H9 (cell line): ENCODE data around the gene LDLRAD4. TPM values are rescaled to one million over a fixed set of nuclear protein-coding genes. Genes with fewer than 3 reads are reported as not detected.
A peak's percentile ranks its signal among the peaks of the same experiment; 100 is the strongest.

Experiments
- DNase-seq: peaks from one replicate; pipeline ENCODE4 v3.0.0-alpha.2; 2017
- H2AFZ ChIP-seq: one replicate; pipeline ENCODE4 v1.6.1; 2013; ENCODE audit warnings: mild to moderate bottlenecking, low read length, control low read depth, moderate library complexity
- H2AK5ac ChIP-seq: 2 replicates; pipeline ENCODE4 v1.6.1; 2013; ENCODE audit warnings: low read length, control low read depth, mixed read lengths; ENCODE audit not compliant: insufficient read length
- H2BK120ac ChIP-seq: one replicate; pipeline ENCODE4 v1.6.1; 2013; ENCODE audit warnings: low read depth, mild to moderate bottlenecking, low read length, control low read depth, inconsistent platforms; ENCODE audit not compliant: poor library complexity, severe bottlenecking
- H2BK12ac ChIP-seq: 2 replicates; pipeline ENCODE4 v1.6.1; 2013; ENCODE audit warnings: low read length, control low read depth, mixed read lengths, low read depth; ENCODE audit not compliant: insufficient read length
- H2BK15ac ChIP-seq: 2 replicates; pipeline ENCODE4 v1.6.1; 2013; ENCODE audit warnings: low read depth, low read length, control low read depth
- H2BK20ac ChIP-seq: one replicate; pipeline ENCODE4 v1.6.1; 2013; ENCODE audit warnings: low read depth, mild to moderate bottlenecking, low read length, control low read depth, inconsistent platforms; ENCODE audit not compliant: poor library complexity, severe bottlenecking
- H2BK5ac ChIP-seq: 2 replicates; pipeline ENCODE4 v1.6.1; 2013; ENCODE audit warnings: low read length, control low read depth, mixed read lengths; ENCODE audit not compliant: insufficient read length
- H3K14ac ChIP-seq: 2 replicates; pipeline ENCODE4 v1.6.1; 2013; ENCODE audit warnings: low read length, control low read depth; ENCODE audit not compliant: insufficient read depth
- H3K18ac ChIP-seq: 2 replicates; pipeline ENCODE4 v1.6.1; 2013; ENCODE audit warnings: low read depth, mild to moderate bottlenecking, mixed read lengths, low read length, control low read depth; ENCODE audit not compliant: insufficient read length
- H3K23ac ChIP-seq: 2 replicates; pipeline ENCODE4 v1.6.1; 2013; ENCODE audit warnings: low read length, control low read depth, mixed read lengths, low read depth; ENCODE audit not compliant: insufficient read length
- H3K23me2 ChIP-seq: 2 replicates; pipeline ENCODE4 v1.6.1; 2013; ENCODE audit warnings: low read depth, mild to moderate bottlenecking, mixed read lengths, low read length, control low read depth; ENCODE audit not compliant: insufficient read length, poor library complexity, severe bottlenecking
- H3K27ac ChIP-seq: 2 replicates; pipeline ENCODE4 v1.5.1; 2013; ENCODE audit warnings: low read length, control low read depth, mixed read lengths, low read depth; ENCODE audit not compliant: insufficient read length
- H3K27me3 ChIP-seq: 2 replicates; pipeline ENCODE4 v1.6.1; 2013; ENCODE audit warnings: low read length, control low read depth, inconsistent platforms; ENCODE audit not compliant: insufficient read depth
- H3K4ac ChIP-seq: 2 replicates; pipeline ENCODE4 v1.6.1; 2013; ENCODE audit warnings: low read depth, mild to moderate bottlenecking, control low read depth, inconsistent platforms, low read length, moderate library complexity
- H3K4me1 ChIP-seq: 2 replicates; pipeline ENCODE4 v1.6.1; 2013; ENCODE audit warnings: low read length, control low read depth, inconsistent platforms; ENCODE audit not compliant: insufficient read depth
- H3K4me2 ChIP-seq: 2 replicates; pipeline ENCODE4 v1.6.1; 2013; ENCODE audit warnings: low read length, control low read depth, mixed read lengths; ENCODE audit not compliant: insufficient read length, insufficient read depth
- H3K56ac ChIP-seq: 2 replicates; pipeline ENCODE4 v1.6.1; 2013; ENCODE audit warnings: low read depth, mild to moderate bottlenecking, mixed read lengths, low read length, control low read depth; ENCODE audit not compliant: insufficient read length
- H3K79me1 ChIP-seq: 2 replicates; pipeline ENCODE4 v1.6.1; 2013; ENCODE audit warnings: low read depth, mild to moderate bottlenecking, moderate library complexity, low read length, control low read depth, inconsistent platforms; ENCODE audit not compliant: insufficient read depth, poor library complexity, severe bottlenecking
- H3K79me2 ChIP-seq: 2 replicates; pipeline ENCODE4 v1.6.1; 2013; ENCODE audit warnings: low read length, control low read depth, inconsistent platforms; ENCODE audit not compliant: insufficient read depth
- H3K9ac ChIP-seq: 2 replicates; pipeline ENCODE4 v1.6.1; 2013; ENCODE audit warnings: low read length, control low read depth, mixed read lengths; ENCODE audit not compliant: insufficient read length; ENCODE audit errors: extremely low read depth
- H3K9me3 ChIP-seq: one replicate; pipeline ENCODE4 v1.6.1; 2013; ENCODE audit warnings: low read depth, low read length, inconsistent platforms; ENCODE audit not compliant: control insufficient read depth
- H3T11ph ChIP-seq: one replicate; pipeline ENCODE4 v1.6.1; 2013; ENCODE audit warnings: mild to moderate bottlenecking, low read length, control low read depth, inconsistent platforms
- H4K20me1 ChIP-seq: one replicate; pipeline ENCODE4 v1.6.1; 2013; ENCODE audit not compliant: control insufficient read depth, insufficient read length, insufficient read depth
- H4K5ac ChIP-seq: 2 replicates; pipeline ENCODE4 v1.6.1; 2013; ENCODE audit warnings: low read depth, mild to moderate bottlenecking, mixed read lengths, low read length, control low read depth; ENCODE audit not compliant: insufficient read length
- H4K8ac ChIP-seq: replicated peaks from 2 replicates; pipeline ENCODE4 v1.6.1; 2013; ENCODE audit warnings: low read length, control low read depth, mixed read lengths, low read depth; ENCODE audit not compliant: insufficient read length
- H4K91ac ChIP-seq: 2 replicates; pipeline ENCODE4 v1.6.1; 2013; ENCODE audit warnings: low read depth, mild to moderate bottlenecking, moderate library complexity, mixed read lengths, low read length, control low read depth; ENCODE audit not compliant: insufficient read length
- H3K27ac Mint-ChIP-seq, 3 experiments: 2 replicates in 2 of 3; 3 replicates in 1 of 3; pipeline ENCODE4 v1.8.0; 2020 to 2021; ENCODE audit warnings: mixed read lengths in 3 of 3, mild to moderate bottlenecking in 1 of 3, moderate library complexity in 1 of 3
- H3K27me3 Mint-ChIP-seq: 2 replicates; pipeline ENCODE4 v1.8.0; 2021; ENCODE audit warnings: low read depth, mild to moderate bottlenecking, moderate library complexity, mixed read lengths
- H3K36me3 Mint-ChIP-seq, 3 experiments: 2 replicates in 2 of 3; 3 replicates in 1 of 3; pipeline ENCODE4 v1.8.0; 2020 to 2021; ENCODE audit warnings: low read depth in 3 of 3, mixed read lengths in 3 of 3; ENCODE audit not compliant: insufficient read depth in 1 of 3
- H3K4me1 Mint-ChIP-seq, 2 experiments: 2 replicates each; pipeline ENCODE4 v1.8.0; 2020; ENCODE audit warnings: mixed read lengths in 2 of 2
- H3K4me3 Mint-ChIP-seq, 2 experiments: 2 replicates in 1 of 2; 3 replicates in 1 of 2; pipeline ENCODE4 v1.8.0; 2020 to 2021; ENCODE audit warnings: mild to moderate bottlenecking in 2 of 2, mixed read lengths in 2 of 2, moderate library complexity in 1 of 2
- H3K9me3 Mint-ChIP-seq, 2 experiments: 2 replicates in 1 of 2; 3 replicates in 1 of 2; pipeline ENCODE4 v1.8.0; 2020; ENCODE audit warnings: mild to moderate bottlenecking in 2 of 2, mixed read lengths in 2 of 2, moderate library complexity in 1 of 2
- WGBS: extraction: QIAGEN DNeasy Blood & Tissue Kit; methylation state at CpG from one replicate; pipeline ENCODE4 v1.1.7; 2013; ENCODE audit warnings: missing lambda C conversion rate, low lambda C conversion rate, mixed read lengths; ENCODE audit not compliant: insufficient read length; ENCODE audit errors: extremely low coverage; 5-methylcytosine and 5-hydroxymethylcytosine counted together
- total RNA-seq: library from RNA; stranded (reverse); gene quantifications from 2 replicates; pipeline ENCODE4 v1.2.1, GENCODE V29; 2021
- TF ChIP-seq, protein P1 (sequence below): fragments of 200-600 bp; sonication (generic); conservative IDR thresholded peaks from 3 replicates; pipeline ENCODE4 v1.8.0; 2021; ENCODE audit warnings: antibody characterized with exemption, mild to moderate bottlenecking

The LDLRAD4 gene
- total RNA-seq, 1 experiment from 2014 or later = 3.9 TPM

DNA sequence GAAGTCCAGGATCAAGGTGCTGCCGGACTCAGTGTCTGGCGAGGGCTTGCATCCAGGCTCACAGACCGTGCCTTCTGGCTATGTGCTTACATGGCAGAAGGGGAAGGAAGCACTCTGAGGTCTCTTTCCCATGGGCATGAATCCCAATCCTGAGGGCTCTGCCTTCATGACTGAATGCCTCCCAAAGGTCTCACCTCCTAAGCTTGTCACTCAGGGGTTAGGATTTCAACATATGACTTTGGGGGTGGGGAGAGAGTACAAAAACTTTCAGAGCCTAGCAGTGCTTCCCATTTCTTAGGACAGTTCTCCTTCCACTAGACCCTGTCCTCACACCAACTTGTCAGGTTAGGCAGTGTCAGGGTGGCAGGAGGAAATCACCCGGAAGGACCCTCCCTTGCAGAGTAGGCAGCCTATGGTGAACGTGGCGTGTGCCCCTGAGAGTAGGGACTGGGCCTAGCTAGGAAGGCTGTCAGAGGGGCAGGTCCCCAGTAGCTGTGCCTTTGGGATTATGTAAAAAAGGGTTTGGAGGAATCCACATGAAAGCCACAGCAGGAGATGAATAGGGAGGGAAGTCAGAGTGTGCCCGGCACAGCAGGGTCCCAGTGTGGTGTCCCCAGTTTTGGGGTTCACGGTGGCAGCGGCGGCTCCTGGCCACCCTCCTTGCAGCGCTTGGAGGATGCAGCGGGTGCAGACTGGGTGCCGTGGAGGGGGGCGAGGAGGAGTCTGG lies 233.3 kb downstream of the LDLRAD4 start:
- H3K56ac ChIP-seq = no peak overlapping the region
- H3K36me3 Mint-ChIP-seq = no peaks in the 10 kb centered on the region
- no peak overlapping the region for H2BK5ac ChIP-seq
- H3K27ac Mint-ChIP-seq = peak overlapping the region; percentile 18 to 88 (median 42); a peak in 5 of 7 replicates
- no peaks in the 10 kb centered on the region for H3K79me1 ChIP-seq
- H3K9me3 ChIP-seq = no peaks in the 10 kb centered on the region
- H4K8ac ChIP-seq = no peak overlapping the region
- H3K4me3 Mint-ChIP-seq = peak overlapping the region; percentile 48 to 50; a peak in 3 of 5 replicates
- H3K27me3 Mint-ChIP-seq = peaks cover 65% of the 10 kb centered on the region
- no peaks in the 10 kb centered on the region for H3K27me3 ChIP-seq
- no peak overlapping the region for H2BK120ac ChIP-seq
- no peak overlapping the region for H3K4ac ChIP-seq
- no peak overlapping the region for H2BK15ac ChIP-seq
- H3K14ac ChIP-seq = 0 out of 2 replicates have a peak overlapping the region, but pooled peaks have one; percentile 44
- H4K91ac ChIP-seq = no peak overlapping the region
- H4K20me1 ChIP-seq = no peaks in the 10 kb centered on the region
- peaks cover 11% of the 10 kb centered on the region; the same call in 1 of the 2 replicates for H3K4me1 ChIP-seq
- H3K18ac ChIP-seq = no peak overlapping the region
- no peak overlapping the region for H2AFZ ChIP-seq
- peak; percentile 20 for DNase-seq
- H3K9ac ChIP-seq = no peak overlapping the region
- WGBS = no CpG with 5 or more reads among the region's 14 CpGs
- no peak overlapping the region for H3K23ac ChIP-seq
- H3K9me3 Mint-ChIP-seq = no peaks in the 10 kb centered on the region
- TF ChIP-seq, protein P1, sequence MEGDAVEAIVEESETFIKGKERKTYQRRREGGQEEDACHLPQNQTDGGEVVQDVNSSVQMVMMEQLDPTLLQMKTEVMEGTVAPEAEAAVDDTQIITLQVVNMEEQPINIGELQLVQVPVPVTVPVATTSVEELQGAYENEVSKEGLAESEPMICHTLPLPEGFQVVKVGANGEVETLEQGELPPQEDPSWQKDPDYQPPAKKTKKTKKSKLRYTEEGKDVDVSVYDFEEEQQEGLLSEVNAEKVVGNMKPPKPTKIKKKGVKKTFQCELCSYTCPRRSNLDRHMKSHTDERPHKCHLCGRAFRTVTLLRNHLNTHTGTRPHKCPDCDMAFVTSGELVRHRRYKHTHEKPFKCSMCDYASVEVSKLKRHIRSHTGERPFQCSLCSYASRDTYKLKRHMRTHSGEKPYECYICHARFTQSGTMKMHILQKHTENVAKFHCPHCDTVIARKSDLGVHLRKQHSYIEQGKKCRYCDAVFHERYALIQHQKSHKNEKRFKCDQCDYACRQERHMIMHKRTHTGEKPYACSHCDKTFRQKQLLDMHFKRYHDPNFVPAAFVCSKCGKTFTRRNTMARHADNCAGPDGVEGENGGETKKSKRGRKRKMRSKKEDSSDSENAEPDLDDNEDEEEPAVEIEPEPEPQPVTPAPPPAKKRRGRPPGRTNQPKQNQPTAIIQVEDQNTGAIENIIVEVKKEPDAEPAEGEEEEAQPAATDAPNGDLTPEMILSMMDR = no peak
- H4K5ac ChIP-seq = no peak overlapping the region
- H3K27ac ChIP-seq = no peak overlapping the region
- peaks cover 64 to 66% of the 10 kb centered on the region in 2 experiments for H3K4me1 Mint-ChIP-seq
- H2BK12ac ChIP-seq = no peak overlapping the region
- no peak overlapping the region for H3T11ph ChIP-seq
- no peaks in the 10 kb centered on the region for H3K23me2 ChIP-seq
- no peak overlapping the region for H2BK20ac ChIP-seq
- H3K4me2 ChIP-seq = no peak overlapping the region
- no peaks in the 10 kb centered on the region for H3K79me2 ChIP-seq
- H2AK5ac ChIP-seq = no peak overlapping the region
